K562 (cell line): Measurements from ENCODE around the gene GRB2. TPM values are rescaled to one million over a fixed set of nuclear protein-coding genes. Genes with fewer than 3 reads are reported as not detected.

ENCODE experiments used
- CREBBP ChIP-seq: IDR thresholded peaks from one replicate; pipeline ENCODE4 v1.6.1; 2012; ENCODE audit warnings: low read depth, mild to moderate bottlenecking, control low read depth, inconsistent platforms, low read length
- HDAC3 ChIP-seq: fragments of 450-650 bp; IDR thresholded peaks from 2 replicates; pipeline ENCODE4 v1.6.1; 2018; ENCODE audit warnings: borderline replicate concordance, mild to moderate bottlenecking, moderate library complexity; ENCODE audit not compliant: partially characterized antibody
- POLR2B ChIP-seq: fragments of 450-650 bp; IDR thresholded peaks from 2 replicates; pipeline ENCODE4 v1.6.1; 2018; ENCODE audit warnings: low read depth; ENCODE audit not compliant: partially characterized antibody
- PRDM10 ChIP-seq: fragments of 450-650 bp; IDR thresholded peaks from 2 replicates; pipeline ENCODE4 v1.6.1; 2018; ENCODE audit not compliant: partially characterized antibody
- ZBTB40 ChIP-seq, 2 experiments: fragments of 450-650 bp in 1 of 2; sonication (generic) in 1 of 2; formaldehyde crosslinking in 1 of 2; IDR thresholded peaks; 2 replicates each; pipeline versions ENCODE4 v1.7.1 to v1.9.0; 2016 to 2022; ENCODE audit warnings: inconsistent platforms in 1 of 2, mild to moderate bottlenecking in 1 of 2, missing genetic modification reagents in 1 of 2
- polyA plus RNA-seq, 8 experiments: library from polyadenylated mRNA; depleted of rRNA in 4 of 8; stranded (reverse) in 5 of 8; unstranded in 3 of 8; fragments of >200 nt; fragmentation: Nextera tagmentation in 2 of 8; fragmentation: Illumina TruSeq in 1 of 8; extraction: Ambion mirVana in 2 of 8; extraction: Trizol in 1 of 8; gene quantifications; 2 replicates each; pipeline versions ENCODE4 v1.2.1 to v1.2.3, GENCODE V29; 2011 to 2014; ENCODE audit warnings: inconsistent platforms in 1 of 8, missing spikeins in 1 of 8
- total RNA-seq, 7 experiments: library from RNA; depleted of rRNA in 6 of 7; stranded (reverse); fragments of >200 nt in 6 of 7; fragmentation: Illumina TruSeq in 2 of 7; extraction: Trizol in 2 of 7; gene quantifications; 2 replicates each; pipeline versions ENCODE4 v1.2.1 to v1.2.3, GENCODE V29; 2011 to 2021; ENCODE audit warnings: low replicate concordance in 1 of 7
- TF ChIP-seq, protein P1 (sequence below): sonication (generic); formaldehyde crosslinking; IDR thresholded peaks from 2 replicates; pipeline ENCODE4 v1.5.0; 2020; ENCODE audit warnings: missing genetic modification reagents
- TF ChIP-seq, protein P2 (sequence below), 2 experiments: fragments of 200-800 bp in 1 of 2; sonication (Bioruptor generic) in 1 of 2; sonication (generic) in 1 of 2; formaldehyde crosslinking in 1 of 2; IDR thresholded peaks in 1 of 2; conservative IDR thresholded peaks in 1 of 2; 2 replicates each; pipeline versions ENCODE4 v1.5.0 to v1.6.1; 2016 to 2020; ENCODE audit warnings: missing compliant biosample characterization in 1 of 2, missing genetic modification characterization in 1 of 2, missing genetic modification reagents in 1 of 2

The GRB2 gene
- total and polyA plus RNA-seq, 9 of the 15 experiments (the other 6 are each of a cell fraction or from before 2014, with no cell fraction given), result 57.2 to 136 (median 84.8) TPM

- TF ChIP-seq ZBTB40 (IDR thresholded peaks at IDR 0.05), result no peak
- no peak for TF ChIP-seq ZBTB40 (CRISPR knock-in tag; IDR thresholded peaks at IDR 0.05)
- TF ChIP-seq HDAC3, result no peak
- TF ChIP-seq, protein P1, sequence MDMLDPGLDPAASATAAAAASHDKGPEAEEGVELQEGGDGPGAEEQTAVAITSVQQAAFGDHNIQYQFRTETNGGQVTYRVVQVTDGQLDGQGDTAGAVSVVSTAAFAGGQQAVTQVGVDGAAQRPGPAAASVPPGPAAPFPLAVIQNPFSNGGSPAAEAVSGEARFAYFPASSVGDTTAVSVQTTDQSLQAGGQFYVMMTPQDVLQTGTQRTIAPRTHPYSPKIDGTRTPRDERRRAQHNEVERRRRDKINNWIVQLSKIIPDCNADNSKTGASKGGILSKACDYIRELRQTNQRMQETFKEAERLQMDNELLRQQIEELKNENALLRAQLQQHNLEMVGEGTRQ (CRISPR knock-in tag), result peak; percentile 55; the same call in 1 of the 2 replicates
- TF ChIP-seq, protein P2, sequence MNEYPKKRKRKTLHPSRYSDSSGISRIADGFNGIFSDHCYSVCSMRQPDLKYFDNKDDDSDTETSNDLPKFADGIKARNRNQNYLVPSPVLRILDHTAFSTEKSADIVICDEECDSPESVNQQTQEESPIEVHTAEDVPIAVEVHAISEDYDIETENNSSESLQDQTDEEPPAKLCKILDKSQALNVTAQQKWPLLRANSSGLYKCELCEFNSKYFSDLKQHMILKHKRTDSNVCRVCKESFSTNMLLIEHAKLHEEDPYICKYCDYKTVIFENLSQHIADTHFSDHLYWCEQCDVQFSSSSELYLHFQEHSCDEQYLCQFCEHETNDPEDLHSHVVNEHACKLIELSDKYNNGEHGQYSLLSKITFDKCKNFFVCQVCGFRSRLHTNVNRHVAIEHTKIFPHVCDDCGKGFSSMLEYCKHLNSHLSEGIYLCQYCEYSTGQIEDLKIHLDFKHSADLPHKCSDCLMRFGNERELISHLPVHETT (CRISPR knock-in tag; conservative IDR thresholded peaks at IDR 0.05 in 1 of 2, IDR thresholded peaks at IDR 0.05 in 1 of 2), result peak in 1 of 2 experiments; percentile 85; a peak in 2 of 4 replicates
- no peak for TF ChIP-seq CREBBP
- TF ChIP-seq POLR2B, result peak; percentile 78
- no peak for TF ChIP-seq PRDM10
Observed at GRCh38 chr17:75405365-75406221, at the start of gene GRB2 (continued).
